Stimulated activated CD4-positive, alpha-beta T cell treated with anti-CD3 and anti-CD28 coated beads, Interleukin-2, amount 100 ng/mL, for 4 hours (primary cell): ENCODE measurements around the gene IFIT1B.
"Not testable (repeated sequence)": the region's sequence is repeated elsewhere in the genome, so short reads cannot be mapped to it uniquely, and the experiment has no call there.

ENCODE experiments used
- DNase-seq: peaks from one replicate; pipeline ENCODE4 v3.0.0-alpha.2; 2020; ENCODE audit warnings: low read depth

Gene IFIT1B

DNA sequence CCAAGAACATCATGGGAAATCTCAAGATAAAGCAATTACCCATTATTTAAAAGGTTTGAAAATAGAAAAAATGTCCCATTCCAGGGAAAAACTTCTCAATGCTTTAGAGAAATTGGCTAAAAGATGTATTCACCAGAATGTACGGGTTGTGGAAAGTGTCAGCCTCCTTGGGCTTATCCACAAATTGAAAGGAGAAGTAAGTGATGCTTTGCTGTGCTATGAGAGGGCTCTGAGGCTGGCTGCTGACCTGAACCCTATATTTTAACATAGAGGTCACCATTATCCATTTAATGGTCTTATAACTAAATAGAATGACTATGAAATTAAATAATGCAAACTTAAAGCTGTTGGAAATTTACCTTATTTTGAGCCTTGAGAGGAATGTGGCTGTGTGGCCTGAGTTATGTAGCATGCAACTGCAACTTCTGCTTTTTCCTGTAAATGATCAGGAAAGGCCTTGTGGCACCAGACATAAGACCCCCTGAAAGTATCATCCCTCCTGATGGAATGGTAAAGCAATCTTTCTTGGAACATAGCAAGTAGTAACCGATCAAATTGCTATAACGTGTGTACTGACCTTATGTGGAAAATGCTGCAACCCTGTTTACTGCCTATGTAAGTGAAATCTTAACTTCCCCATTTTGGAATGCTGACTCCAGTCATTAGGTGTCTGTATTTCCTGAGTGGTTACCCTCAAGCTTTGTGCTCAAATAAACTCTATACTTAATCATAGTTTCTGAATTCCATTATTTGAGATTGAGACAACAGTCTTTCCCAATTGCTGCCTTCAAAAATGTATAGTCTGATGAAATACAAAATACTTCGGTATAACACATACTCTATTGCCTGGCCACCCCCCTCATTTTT is 6.9 kb downstream of the IFIT1B start:
- no peak for DNase-seq

DNA sequence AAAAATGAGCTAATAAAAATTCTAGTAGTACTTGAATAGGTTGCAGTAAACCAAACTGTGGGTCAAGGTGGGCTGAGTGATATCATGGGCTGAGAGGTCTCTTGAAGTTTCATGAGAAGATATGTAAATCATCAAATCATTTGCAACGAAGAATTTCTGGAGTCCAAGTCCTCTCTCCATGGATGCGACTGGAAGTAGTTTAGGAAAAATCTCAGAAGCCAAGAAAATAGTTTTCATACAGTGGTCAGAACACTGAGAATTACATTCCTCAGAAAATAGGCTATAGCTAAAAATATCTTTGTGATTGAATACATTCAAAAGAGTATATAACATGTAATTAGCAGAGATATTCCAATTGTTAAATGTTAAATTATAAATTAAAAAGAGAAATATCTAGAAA is 10.9 kb downstream of the IFIT1B start:
- no peak for DNase-seq

DNA sequence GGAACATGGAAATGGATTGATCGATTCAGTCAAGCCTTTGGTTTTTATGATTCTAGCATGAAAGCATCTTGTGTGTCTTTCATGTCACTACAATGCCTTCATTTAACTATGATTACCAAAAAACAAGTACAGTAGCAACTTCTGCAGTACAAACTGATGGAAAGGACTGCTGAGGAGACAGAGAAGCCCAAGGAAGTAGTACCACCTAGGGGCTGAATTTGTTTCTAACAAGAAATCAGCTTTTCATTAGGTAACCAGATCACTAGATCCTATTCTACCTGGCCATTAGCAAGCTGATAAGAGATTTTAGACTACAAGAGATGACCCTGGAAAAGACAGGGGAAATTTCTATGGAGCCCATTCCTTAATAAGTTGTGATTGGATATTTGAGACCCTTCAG is 11.4 kb downstream of the IFIT1B start:
- DNase-seq = no peak

DNA sequence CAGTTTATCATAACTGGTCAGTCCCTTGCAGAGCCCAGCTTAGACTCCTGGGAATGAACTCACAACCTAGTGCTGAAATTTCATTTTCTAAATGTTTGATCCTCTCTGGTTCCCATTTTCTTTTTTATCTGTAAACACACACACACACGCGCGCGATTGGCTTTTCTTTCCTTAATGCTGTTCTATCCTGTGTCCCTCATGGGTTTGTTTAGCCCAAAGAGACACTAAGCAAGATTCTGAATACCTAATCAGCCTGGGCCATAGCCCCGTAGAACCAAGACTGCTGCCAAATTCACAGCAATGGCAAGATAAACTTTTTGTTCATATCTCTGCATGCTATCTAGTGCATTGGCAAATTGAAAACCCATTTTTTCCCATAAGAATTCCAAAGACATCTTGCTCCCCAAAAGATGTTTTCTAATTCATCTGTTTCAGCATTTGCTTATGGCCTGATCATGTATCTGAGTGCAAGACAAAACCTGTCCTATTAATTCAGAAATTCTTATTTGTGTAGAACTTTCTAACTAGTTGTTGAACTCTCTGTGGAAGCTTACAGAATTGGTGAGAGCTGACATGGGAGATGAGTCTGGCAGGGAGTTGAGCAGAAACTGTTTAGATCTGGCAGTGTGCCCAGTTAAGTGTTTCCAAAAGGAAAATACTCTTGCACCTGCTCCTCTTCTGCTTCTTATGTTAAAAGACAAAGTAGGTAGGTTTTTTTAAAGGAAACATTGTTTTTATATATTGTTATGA is 12.8 kb downstream of the IFIT1B start:
- no peak for DNase-seq

DNA sequence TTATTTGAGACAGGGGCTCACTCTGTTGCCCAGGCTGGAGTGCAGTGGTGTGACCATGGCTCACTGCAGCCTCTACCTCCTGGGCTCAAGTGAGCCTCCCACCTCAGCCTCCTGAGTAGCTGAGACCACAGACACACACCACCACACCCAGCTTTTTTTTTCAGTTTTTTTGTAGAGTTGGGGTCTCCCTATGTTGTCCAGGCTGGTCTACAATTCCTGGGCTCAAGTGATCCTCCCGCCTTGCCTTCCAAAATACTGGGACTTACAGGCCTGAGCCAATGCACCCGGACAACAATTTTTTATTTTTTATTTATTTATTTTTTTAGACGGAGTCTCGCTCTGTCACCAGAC is 13.3 kb downstream of the IFIT1B start:
- DNase-seq = not testable (repeated sequence)

DNA sequence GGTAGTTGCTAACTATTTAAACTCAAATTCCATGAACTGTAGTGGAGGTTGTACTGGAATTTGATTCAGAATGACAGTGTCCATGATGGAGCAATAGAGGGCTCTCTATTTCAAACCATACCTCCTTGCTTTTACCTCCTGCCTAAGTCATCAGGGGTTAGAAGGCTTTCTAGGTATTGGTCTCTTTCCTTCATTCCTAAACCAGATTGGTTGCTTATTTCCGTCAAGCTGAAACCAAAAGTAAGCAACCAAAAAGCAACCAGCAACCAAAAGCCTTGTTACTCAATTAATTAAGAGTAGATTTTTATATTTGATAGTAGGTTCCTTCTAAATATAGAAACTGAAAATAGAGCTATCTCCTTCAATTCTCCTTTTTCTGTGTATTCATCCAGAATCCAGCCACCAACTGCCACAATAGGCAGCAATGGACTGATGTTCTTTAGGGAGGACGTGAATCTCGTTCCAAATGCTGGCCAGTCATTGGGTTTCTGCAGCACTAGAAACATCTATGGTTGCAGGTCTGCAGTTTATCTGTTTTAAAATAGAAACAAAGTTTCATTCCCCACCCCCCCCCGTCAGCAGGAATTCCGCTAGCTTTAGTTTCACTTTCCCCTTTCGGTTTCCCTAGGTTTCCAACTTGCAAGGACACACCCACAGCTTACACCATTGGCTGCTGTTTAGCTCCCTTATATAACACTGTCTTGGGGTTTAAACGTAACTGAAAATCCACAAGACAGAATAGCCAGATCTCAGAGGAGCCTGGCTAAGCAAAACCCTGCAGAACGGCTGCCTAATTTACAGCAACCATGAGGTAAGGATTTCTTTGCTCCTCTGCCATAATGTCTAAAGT is 14.3 kb downstream of the IFIT1B start, which contains the start of gene IFIT1:
IFIT1 (plus strand) TSS at position 717 of the 850 bp plus-strand sequence; CDS start at position 807, 90 bp downstream.
- peak; percentile 46 for DNase-seq

DNA sequence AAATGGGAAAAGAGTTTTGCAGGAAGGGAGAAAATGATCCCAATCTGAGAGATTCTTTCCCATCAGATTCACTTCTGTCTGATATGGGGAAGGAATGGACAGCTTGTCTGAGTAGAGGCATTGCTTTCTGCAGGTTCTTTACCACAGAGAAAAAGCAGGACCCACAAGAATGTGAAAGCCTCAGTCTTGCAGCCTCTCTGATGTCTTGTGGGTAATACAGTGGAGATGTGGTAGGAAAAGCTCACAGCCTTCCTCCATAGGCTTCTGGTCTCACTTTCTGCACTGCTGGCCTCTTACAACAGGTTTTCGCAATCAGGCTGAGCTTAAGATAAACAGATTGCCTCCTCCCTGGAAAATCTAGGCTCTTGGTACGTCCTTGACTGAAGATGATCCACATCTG is 15.1 kb downstream of the IFIT1B start:
- DNase-seq = no peak

DNA sequence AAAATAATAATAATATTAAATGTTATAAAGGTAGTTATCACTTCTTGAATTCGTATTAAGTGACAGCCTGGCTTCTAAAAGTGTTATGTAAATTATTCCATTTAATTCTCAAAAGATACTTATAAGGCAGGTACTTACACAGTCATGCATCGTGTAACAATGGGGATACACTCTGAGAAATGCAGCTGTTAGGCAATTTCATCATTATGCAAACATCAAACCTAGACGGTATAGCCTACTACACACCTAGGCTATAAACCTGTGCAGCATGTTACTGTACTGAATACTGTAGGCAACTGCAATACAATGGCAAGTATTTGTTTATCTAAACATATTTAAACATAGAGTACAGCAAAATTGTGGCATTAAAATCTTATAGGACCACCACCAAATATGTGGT is 16.0 kb downstream of the IFIT1B start:
- no peak for DNase-seq

DNA sequence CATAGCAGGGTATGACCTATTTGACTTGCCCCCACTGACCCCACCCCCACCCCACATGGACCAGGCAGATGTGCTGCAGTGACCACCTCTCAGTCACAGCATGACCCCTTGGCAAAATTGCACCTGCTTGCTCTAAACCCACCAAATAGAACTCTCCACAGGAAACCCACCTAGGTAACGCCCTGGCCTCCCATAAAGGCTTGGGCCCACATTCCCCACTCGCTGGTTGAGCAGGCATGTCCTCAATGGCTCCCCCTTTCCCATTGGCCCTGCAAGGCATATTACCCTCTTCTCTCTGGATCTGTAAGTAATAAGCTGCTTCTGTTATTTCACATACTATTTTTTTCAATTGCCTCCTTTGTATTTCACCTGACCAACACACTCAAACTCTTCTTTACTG is 17.3 kb downstream of the IFIT1B start:
- DNase-seq = no peak

DNA sequence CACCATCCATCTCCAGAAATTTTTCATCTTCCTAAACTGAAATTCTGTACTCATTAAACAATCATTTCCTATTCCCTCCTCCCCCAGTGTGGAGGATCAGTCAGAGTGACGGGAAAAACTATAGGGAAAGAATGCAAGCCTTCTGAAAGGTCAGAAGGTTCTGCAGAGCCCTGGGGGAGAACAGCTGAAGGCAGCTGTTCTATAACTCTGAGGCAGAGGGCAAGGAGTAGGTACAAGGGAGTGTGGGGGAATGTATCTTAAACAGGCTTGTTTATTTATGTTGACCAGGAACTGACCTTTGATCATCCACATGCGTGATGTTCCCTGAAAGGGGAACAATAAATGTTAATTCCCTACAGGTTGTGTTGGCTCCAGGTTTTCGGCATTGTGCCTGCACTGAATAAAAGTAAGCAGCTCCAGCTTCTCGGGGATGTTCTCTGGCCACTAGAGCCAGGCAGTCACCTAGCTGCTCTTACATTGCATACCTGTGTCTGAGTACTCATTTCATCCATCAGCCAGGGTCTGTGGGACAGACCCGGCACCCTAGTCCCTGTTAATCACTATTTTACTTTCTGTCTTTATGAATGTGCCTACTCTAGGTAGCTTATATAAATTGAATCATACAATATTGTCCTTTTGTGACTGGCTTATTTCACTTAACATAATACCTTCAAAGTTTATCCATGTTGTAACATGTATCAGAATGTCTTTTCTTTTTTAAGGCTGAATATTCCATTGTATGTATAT is 20.3 kb downstream of the IFIT1B start:
- no peak for DNase-seq

DNA sequence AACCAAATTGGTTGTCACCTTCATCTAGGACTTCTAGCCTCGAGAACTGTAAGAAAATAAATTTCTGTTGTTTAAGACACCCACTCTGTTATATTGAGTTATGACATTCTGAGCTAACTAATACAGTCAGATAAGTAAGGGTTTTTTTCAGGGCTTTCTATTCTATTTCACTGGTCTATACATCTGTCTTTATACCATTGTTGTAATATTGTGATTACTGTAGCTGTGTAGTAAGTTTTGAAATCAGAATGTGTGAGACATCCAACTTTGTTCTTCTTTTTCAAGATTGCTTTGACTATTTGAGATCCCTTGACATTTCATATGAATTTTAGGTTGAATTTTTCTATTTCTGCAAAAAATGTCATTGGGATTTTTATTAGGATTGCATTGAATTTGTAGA is 22.1 kb downstream of the IFIT1B start:
- no peak for DNase-seq

DNA sequence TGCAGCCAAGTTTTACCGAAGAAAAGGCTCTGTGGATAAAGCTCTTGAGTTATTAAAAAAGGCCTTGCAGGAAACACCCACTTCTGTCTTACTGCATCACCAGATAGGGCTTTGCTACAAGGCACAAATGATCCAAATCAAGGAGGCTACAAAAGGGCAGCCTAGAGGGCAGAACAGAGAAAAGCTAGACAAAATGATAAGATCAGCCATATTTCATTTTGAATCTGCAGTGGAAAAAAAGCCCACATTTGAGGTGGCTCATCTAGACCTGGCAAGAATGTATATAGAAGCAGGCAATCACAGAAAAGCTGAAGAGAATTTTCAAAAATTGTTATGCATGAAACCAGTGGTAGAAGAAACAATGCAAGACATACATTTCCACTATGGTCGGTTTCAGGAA is 25.2 kb downstream of the IFIT1B start:
- DNase-seq = no peak

DNA sequence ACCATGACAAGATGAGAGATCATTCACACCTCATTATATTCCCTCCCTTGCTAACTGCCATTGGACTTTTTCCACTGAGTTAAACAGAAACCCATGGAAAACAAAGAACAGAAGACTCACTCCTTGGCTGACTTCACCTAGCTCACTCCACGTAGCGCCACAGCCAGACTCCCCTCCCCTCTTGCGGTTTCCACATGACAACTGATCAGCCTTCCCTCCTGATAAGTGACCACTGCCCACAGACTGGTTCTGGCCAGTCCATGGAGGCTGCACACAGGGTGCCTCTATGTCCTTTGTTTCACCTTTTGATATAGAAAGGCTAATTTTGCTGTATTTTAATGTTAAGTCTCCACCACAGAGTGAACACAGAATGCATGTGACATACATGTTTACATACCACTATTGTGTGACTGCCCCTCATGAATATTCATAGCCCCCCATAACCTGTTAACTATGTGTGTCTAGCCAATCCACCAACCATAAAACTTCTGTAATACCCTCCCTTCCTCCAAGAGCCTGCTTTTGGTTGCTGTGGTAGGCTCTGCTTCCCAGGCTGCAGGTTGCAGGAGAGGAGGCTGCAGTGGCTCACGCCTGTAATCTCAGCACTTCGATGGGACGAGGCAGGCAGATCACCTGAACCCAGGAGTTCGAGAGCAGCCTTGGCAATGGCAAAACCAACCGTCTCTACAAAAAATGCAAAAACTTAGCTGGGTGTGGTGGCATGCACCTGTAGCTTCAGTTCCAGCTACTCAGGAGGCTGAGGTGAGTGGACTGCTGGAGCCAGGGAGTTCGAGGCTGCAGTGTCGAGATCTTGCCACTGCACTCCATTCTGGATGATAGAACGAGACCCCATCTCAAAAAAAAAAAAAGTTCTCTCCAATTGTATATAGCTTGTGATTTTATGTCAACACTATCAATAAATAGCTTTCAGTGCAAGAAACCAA is 26.5 kb downstream of the IFIT1B start:
- DNase-seq = no peak

DNA sequence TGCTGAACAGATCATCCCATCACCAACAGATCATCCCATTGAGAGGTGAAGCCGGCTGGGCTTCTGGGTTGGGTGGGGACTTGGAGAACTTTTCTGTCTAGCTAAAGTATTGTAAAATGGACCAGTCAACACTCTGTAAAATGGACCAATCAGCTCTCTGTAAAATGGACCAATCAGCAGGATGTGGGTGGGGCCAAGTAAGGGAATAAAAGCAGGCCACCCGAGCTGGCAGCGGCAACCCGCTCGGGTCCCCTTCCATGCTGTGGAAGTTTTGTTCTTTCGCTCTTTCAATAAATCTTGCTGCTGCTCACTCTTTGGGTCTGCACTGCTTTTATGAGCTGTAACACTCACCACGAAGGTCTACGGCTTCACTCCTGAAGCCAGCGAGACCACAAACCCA is 28.3 kb downstream of the IFIT1B start:
- not testable (repeated sequence) for DNase-seq

DNA sequence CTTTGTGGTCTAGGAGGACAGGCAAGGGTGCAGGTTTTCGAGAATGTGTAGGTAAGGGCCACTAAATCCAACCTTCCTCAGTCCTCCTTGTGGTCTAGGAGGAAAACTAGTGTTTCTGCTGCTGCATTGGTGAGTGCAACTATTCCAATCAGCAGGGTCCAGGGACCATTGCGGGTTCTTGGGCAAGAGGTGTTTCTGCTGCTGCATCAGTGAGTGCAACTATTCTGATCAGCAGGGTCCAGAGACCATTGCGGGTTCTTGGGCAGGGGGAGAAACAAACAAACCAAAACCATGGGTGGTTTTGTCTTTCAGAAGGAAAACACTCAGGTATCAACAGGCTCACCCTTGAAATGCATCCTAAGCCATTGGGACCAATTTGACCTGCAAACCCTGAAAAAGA is 29.9 kb downstream of the IFIT1B start:
- not testable (repeated sequence) for DNase-seq

DNA sequence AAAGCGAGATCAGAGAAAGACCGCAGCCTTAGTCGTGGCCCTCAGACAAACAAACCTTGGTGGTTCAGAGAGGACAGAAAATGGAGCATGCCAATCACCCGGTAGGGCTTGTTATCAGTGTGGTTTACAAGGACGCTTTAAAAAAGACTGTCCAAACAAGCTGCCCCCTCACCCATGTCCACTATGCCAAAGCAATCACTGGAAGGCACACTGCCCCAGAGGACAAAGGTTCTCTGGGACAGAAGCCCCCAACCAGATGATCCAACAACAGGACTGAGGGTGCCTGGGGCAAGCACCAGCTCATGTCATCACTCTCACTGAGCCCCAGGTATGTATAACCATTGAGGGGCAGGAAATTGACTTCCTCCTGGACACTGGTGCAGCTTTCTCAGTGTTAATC is 31.4 kb downstream of the IFIT1B start:
- not testable (repeated sequence) for DNase-seq

DNA sequence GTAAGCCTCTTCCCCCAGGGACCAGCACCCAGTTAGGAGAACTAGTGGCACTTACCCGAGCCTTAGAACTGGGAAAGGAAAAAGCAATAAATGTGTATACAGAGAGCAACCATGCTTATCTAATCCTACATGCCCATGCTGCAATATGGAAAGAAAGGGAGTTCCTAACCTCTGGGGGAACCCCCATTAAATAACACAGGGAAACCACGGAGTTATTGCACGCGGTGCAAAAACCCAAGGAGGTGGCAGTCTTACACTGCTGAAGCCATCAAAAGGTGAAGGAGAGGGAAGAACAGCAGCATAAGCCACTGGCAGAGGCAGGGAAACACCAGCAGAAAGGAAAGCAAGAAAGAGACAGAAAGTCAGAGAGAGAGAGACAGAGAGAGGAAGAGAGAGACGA is 32.7 kb downstream of the IFIT1B start:
- DNase-seq = not testable (repeated sequence)

DNA sequence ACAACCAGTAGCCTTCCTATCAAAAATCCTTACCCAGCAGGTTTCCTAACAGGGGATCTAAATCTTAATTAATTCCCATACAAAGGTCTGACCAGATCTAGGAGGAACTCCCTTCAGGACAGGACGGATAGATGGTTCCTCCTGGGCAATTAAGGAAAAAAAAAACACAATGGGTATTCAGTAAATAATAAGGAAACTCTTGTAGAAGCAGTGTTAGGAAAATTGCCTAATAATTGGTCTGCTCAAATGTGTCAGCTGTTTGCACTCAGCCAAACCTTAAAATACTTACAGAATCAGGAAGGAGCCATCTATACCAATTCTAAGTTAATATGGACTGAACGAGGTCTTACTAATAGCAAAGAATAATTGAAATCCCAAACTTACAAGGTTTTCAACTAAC is 33.3 kb downstream of the IFIT1B start:
- DNase-seq = not testable (repeated sequence)

DNA sequence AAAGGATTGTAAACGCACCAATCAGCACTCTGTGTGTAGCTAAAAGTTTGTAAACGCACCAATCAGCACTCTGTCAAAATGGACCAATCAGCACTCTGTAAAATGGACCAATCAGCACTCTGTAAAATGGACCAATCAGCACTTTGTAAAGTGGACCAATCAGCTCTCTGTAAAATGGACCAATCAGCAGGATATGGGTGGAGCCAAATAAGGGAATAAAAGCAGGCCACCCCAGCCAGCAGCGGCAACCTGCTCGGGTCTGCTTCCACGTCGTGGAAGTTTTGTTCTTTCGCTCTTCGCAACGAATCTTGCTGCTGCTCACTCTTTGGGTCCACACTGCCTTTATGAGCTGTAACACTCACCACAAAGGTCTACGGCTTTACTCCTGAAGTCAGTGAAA is 34.4 kb downstream of the IFIT1B start:
- DNase-seq = peak; percentile 40

DNA sequence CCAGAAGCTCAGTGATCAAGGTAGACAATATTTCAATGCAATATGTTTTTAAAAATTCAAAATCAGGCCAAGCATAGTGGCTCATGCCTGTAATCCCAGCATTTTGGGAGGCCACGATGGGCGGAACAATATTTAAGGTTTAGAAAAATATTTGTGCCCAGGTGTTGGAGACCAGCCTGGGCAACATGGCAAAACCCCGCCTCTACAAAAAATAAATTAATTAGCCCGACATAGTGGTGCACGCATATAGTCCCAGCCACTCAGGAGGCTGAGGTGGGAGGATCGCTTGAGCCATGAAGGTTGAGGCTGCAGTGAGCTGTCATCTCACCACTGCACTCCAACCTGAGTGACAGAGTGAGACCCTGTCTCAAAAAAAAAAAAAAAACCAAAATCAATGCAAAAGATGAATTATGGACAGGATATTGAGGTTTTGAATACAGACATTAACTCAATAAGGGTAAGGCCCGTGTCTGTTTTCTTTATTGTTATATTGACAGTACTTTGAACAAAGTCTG is 35.6 kb downstream of the IFIT1B start:
- DNase-seq = no peak
